GM19043 (cell line): ENCODE measurements around the gene INPP5A.
"Not testable (repeated sequence)": the region's sequence is repeated elsewhere in the genome, so short reads cannot be mapped to it uniquely, and the experiment has no call there.

Source experiments
- ATAC-seq: cut with Tn5 transposase; IDR thresholded peaks from one replicate; pipeline ENCODE4 v1.9.1; 2021; ENCODE audit warnings: low read depth; ENCODE audit not compliant: unreplicated experiment

Gene INPP5A

GRCh38 chr10:132503581-132504421, 33.8 kb upstream of the INPP5A start:
- no peak for ATAC-seq

- no peak for ATAC-seq
Observed at GRCh38 chr10:132504501-132505272, 32.9 kb upstream of the INPP5A start.

- not testable (repeated sequence) for ATAC-seq
Observed at GRCh38 chr10:132505546-132505945, 32.0 kb upstream of the INPP5A start.

- ATAC-seq: no peak
Observed at GRCh38 chr10:132506711-132507408, 30.7 kb upstream of the INPP5A start.

- ATAC-seq: no peak
Observed at GRCh38 chr10:132507409-132507955, 30.1 kb upstream of the INPP5A start.

- ATAC-seq: no peak
Observed at GRCh38 chr10:132507956-132508490, 29.6 kb upstream of the INPP5A start.

- ATAC-seq: no peak
Observed at GRCh38 chr10:132508581-132509443, 28.8 kb upstream of the INPP5A start.

GRCh38 chr10:132509506-132510173, 27.9 kb upstream of the INPP5A start:
- no peak for ATAC-seq

GRCh38 chr10:132510174-132510611, 27.4 kb upstream of the INPP5A start:
- ATAC-seq: no peak

- no peak for ATAC-seq
Observed at GRCh38 chr10:132511121-132512051, 26.2 kb upstream of the INPP5A start.

- ATAC-seq: no peak
Observed at GRCh38 chr10:132512052-132512442, 25.5 kb upstream of the INPP5A start.

- ATAC-seq: no peak
Observed at GRCh38 chr10:132512693-132513345, 24.8 kb upstream of the INPP5A start.

GRCh38 chr10:132514821-132515520, 22.6 kb upstream of the INPP5A start:
- ATAC-seq: no peak

GRCh38 chr10:132515811-132516726, 21.5 kb upstream of the INPP5A start:
- no peak for ATAC-seq

- ATAC-seq: no peak
Observed at GRCh38 chr10:132516771-132517725, 20.5 kb upstream of the INPP5A start.
